Endodermal cell (in vitro differentiated cells): ENCODE measurements around the gene TYROBP. TPM values are rescaled to one million over a fixed set of nuclear protein-coding genes. Genes with fewer than 3 reads are reported as not detected.

Experiments used
- DNase-seq: peaks from one replicate; pipeline ENCODE4 v3.0.0-alpha.2; 2017
- H3K27ac ChIP-seq: 2 replicates; pipeline ENCODE4 v1.5.1; 2013; ENCODE audit warnings: mild to moderate bottlenecking, low read depth, low read length, moderate library complexity
- H3K27me3 ChIP-seq: 2 replicates; pipeline ENCODE4 v1.6.1; 2013; ENCODE audit warnings: mild to moderate bottlenecking, low read length, moderate library complexity; ENCODE audit not compliant: insufficient read depth, control insufficient read depth, poor library complexity, severe bottlenecking
- H3K36me3 ChIP-seq: 2 replicates; pipeline ENCODE4 v1.7.0; 2013; ENCODE audit warnings: mild to moderate bottlenecking, low read length, moderate library complexity; ENCODE audit not compliant: control insufficient read depth, insufficient read depth
- H3K4me1 ChIP-seq: one replicate; pipeline ENCODE4 v1.7.0; 2013; ENCODE audit warnings: low read length; ENCODE audit not compliant: control insufficient read depth, insufficient read depth
- H3K4me3 ChIP-seq: 2 replicates; pipeline ENCODE4 v1.5.1; 2013; ENCODE audit warnings: mild to moderate bottlenecking, low read length, moderate library complexity
- H3K9ac ChIP-seq: 2 replicates; pipeline ENCODE4 v1.6.1; 2013; ENCODE audit warnings: mild to moderate bottlenecking, low read length, moderate library complexity; ENCODE audit not compliant: poor library complexity, severe bottlenecking; ENCODE audit errors: extremely low read depth
- H3K9me3 ChIP-seq: 2 replicates; pipeline ENCODE4 v1.6.1; 2013; ENCODE audit warnings: mild to moderate bottlenecking, low read length, moderate library complexity; ENCODE audit not compliant: control insufficient read depth
- H3K27ac Mint-ChIP-seq: 2 replicates; pipeline ENCODE4 v1.8.0; 2020; ENCODE audit warnings: mixed read lengths
- H3K27me3 Mint-ChIP-seq: 2 replicates; pipeline ENCODE4 v1.8.0; 2021; ENCODE audit warnings: mild to moderate bottlenecking, mixed read lengths; ENCODE audit not compliant: insufficient read depth
- H3K36me3 Mint-ChIP-seq: 2 replicates; pipeline ENCODE4 v1.8.0; 2020; ENCODE audit warnings: low read depth, mixed read lengths
- H3K4me1 Mint-ChIP-seq: 2 replicates; pipeline ENCODE4 v1.8.0; 2020; ENCODE audit warnings: mixed read lengths
- H3K4me3 Mint-ChIP-seq: 2 replicates; pipeline ENCODE4 v1.8.0; 2020; ENCODE audit warnings: mild to moderate bottlenecking, moderate library complexity, mixed read lengths
- H3K9me3 Mint-ChIP-seq: 2 replicates; pipeline ENCODE4 v1.8.0; 2020; ENCODE audit warnings: mild to moderate bottlenecking, mixed read lengths
- WGBS, 2 experiments: methylation state at CpG; one replicate each; pipeline versions ENCODE4 v1.1.5 to v1.1.7; 2013; ENCODE audit warnings: missing lambda C conversion rate in 2 of 2, mixed read lengths in 1 of 2; ENCODE audit not compliant: insufficient coverage in 1 of 2, insufficient read length in 1 of 2; 5-methylcytosine and 5-hydroxymethylcytosine counted together
- total RNA-seq, 2 donors: library from RNA; stranded (reverse); fragmentation: NEBNext Ultra II Directional in 1 of 2; extraction: Animal tissue kit (Norgen Biotek cat#: 25700) in 1 of 2; gene quantifications; 2 replicates in 1 of 2; 3 replicates in 1 of 2; pipeline ENCODE4 v1.2.1, GENCODE V29; 2021
- TF ChIP-seq, protein P1 (sequence below): fragments of 200-600 bp; sonication (generic); conservative IDR thresholded peaks from 2 replicates; pipeline ENCODE4 v1.5.0; 2021; ENCODE audit warnings: antibody characterized with exemption, mild to moderate bottlenecking

Gene TYROBP
- total RNA-seq, 2 donors from 2014 or later = not detected

DNA sequence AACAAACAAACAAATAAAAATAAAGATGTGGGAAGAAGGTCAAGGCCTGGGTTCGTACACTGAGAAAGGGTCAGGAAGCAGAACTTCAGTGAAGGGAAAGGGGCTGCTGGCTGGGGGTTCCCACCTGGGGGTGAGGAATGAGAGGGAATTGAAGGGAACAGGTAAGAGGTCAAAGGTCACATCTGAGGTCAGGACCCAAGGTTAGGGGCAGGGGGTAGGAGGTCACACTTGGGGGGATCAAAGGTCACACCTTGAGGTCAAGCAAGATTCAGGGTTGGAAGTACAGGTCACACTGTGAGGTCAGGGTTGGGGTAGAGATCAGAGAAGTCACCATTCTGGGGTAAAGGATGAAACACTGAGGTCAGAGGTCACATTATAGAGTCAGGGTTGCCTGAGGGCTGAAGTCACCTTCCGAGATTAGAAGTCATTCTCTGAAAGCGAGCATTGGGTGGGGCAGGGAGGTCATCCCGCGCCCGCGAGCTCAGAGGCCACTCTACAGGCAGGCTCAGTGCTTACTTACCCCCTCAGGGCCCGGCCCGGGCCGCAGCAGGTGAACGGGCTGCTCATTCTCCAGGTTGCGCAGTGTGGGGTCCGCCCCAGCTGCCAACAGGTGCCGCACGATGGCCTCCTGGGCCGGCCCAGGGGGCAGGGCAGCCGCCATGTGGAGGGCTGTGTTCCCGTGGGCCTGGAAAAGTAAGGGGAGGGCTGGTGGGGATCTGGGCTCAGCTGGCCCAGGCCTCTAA, 18.6 kb downstream of the TYROBP start:
- no peaks in the 10 kb centered on the region for H3K4me1 Mint-ChIP-seq
- no peaks in the 10 kb centered on the region for H3K9me3 Mint-ChIP-seq

DNA sequence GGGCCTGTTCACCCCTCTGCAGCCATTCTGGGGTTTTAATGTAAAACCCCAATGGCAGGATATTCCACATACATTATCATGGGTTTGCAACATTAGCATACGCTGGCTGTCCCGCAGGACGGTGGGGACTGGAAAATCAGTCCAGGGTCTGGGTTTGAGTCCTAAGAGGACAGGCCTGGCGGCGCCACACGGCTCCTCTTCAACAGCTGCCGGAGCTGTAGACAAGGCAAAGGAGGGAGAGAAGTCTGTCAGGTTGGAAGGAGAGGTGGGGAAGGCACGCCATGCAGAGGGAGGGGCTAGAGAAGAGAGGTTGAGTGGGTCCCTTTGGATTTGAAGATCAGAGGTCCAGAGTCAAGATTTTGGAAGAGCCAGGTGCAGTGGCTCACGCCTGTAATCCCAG, 19.7 kb downstream of the TYROBP start:
- no peak overlapping the region for H3K27ac Mint-ChIP-seq
- no peaks in the 10 kb centered on the region for H3K27me3 Mint-ChIP-seq
- Histone ChIP-seq H3K27ac (no peak overlapping the region), H3K36me3 (peaks cover 53% of the 10 kb centered on the region), H3K4me1 (no peaks in the 10 kb centered on the region), H3K4me3 (no peak overlapping the region), H3K9me3 (no peaks in the 10 kb centered on the region), H3K9ac (no peak overlapping the region), H3K27me3 (no peaks in the 10 kb centered on the region)
- TF ChIP-seq, protein P1, sequence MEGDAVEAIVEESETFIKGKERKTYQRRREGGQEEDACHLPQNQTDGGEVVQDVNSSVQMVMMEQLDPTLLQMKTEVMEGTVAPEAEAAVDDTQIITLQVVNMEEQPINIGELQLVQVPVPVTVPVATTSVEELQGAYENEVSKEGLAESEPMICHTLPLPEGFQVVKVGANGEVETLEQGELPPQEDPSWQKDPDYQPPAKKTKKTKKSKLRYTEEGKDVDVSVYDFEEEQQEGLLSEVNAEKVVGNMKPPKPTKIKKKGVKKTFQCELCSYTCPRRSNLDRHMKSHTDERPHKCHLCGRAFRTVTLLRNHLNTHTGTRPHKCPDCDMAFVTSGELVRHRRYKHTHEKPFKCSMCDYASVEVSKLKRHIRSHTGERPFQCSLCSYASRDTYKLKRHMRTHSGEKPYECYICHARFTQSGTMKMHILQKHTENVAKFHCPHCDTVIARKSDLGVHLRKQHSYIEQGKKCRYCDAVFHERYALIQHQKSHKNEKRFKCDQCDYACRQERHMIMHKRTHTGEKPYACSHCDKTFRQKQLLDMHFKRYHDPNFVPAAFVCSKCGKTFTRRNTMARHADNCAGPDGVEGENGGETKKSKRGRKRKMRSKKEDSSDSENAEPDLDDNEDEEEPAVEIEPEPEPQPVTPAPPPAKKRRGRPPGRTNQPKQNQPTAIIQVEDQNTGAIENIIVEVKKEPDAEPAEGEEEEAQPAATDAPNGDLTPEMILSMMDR = no peak
- H3K4me1 Mint-ChIP-seq = no peaks in the 10 kb centered on the region
- no peaks in the 10 kb centered on the region for H3K9me3 Mint-ChIP-seq
- WGBS, 2 experiments = 96 to 100% methylated on average over 6 to 9 of the region's 9 CpGs
- no peak overlapping the region for H3K4me3 Mint-ChIP-seq
- DNase-seq = no peak
- H3K36me3 Mint-ChIP-seq = peaks cover 57% of the 10 kb centered on the region

More for the DNA sequence above, 18.6 kb downstream of the TYROBP start:
- no peak overlapping the region for H3K9ac ChIP-seq
- H3K4me3 ChIP-seq = no peak overlapping the region
- no peaks in the 10 kb centered on the region for H3K27me3 ChIP-seq
- Mint-ChIP-seq H3K4me3 (no peak overlapping the region), H3K27me3 (no peaks in the 10 kb centered on the region), H3K36me3 (peaks cover 63% of the 10 kb centered on the region), H3K27ac (no peak overlapping the region)
- no peaks in the 10 kb centered on the region for H3K4me1 ChIP-seq
- no peak overlapping the region for H3K27ac ChIP-seq
- no peak for DNase-seq
- H3K9me3 ChIP-seq = no peaks in the 10 kb centered on the region
- 90 to 97% methylated on average over 7 to 18 of the region's 18 CpGs for WGBS, 2 experiments
- TF ChIP-seq, protein P1 = no peak
- peaks cover 59% of the 10 kb centered on the region for H3K36me3 ChIP-seq

DNA sequence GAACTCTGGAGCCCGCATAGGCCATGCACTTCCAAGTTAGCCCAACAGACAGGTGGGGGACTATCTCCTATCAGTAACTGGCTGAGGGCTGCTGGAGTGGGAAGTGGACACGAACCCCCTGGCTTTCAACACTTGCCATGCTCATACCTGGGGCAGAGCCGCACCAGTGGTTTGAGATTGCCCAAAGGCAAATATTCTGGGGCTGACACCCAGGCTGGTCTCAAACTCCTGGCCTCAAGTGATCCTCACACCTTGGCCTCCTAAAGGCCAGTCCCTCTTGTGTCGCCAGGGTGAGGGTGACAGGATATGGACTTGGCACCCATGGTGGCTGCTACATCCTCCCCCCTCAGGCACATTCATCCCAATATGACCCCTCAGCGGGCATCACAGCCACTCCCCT, 20.9 kb downstream of the TYROBP start:
- Mint-ChIP-seq H3K4me3 (no peak overlapping the region), H3K27ac (no peak overlapping the region), H3K9me3 (no peaks in the 10 kb centered on the region), H3K36me3 (peaks cover 48% of the 10 kb centered on the region), H3K4me1 (no peaks in the 10 kb centered on the region), H3K27me3 (no peaks in the 10 kb centered on the region)
- no peak overlapping the region for H3K27ac ChIP-seq
- H3K9ac ChIP-seq = no peak overlapping the region
- no peaks in the 10 kb centered on the region for H3K27me3 ChIP-seq
- H3K4me3 ChIP-seq = no peak overlapping the region
- 93 to 100% methylated on average over 3 to 5 of the region's 5 CpGs for WGBS, 2 experiments
- H3K9me3 ChIP-seq = no peaks in the 10 kb centered on the region
- DNase-seq = no peak
- H3K4me1 ChIP-seq = no peaks in the 10 kb centered on the region
- TF ChIP-seq, protein P1 = no peak
- peaks cover 44% of the 10 kb centered on the region for H3K36me3 ChIP-seq
